Sigmoid colon (tissue), 7 donors: ENCODE measurements around the gene COPB2. TPM values are rescaled to one million over a fixed set of nuclear protein-coding genes. Genes with fewer than 3 reads are reported as not detected.

Experiments used
- DNase-seq: peaks from one replicate; pipeline ENCODE4 v3.0.0-alpha.2; 2019
- H3K27ac ChIP-seq, 4 donors: fragments of 200-600 bp; sonication (generic); one replicate each; pipeline ENCODE4 v1.5.1; 2016 to 2019; ENCODE audit warnings: mild to moderate bottlenecking in 1 of 4
- H3K27me3 ChIP-seq, 3 donors: fragments of 200-600 bp; sonication (generic); one replicate each; pipeline ENCODE4 v1.5.1; 2019; ENCODE audit warnings: mild to moderate bottlenecking in 1 of 3
- H3K36me3 ChIP-seq, 4 donors: fragments of 200-600 bp; sonication (generic); one replicate each; pipeline ENCODE4 v1.5.1; 2016 to 2019
- H3K4me1 ChIP-seq, 4 donors: fragments of 200-600 bp; sonication (generic); one replicate each; pipeline ENCODE4 v1.5.1; 2017 to 2019
- H3K4me3 ChIP-seq, 4 donors: fragments of 200-600 bp; sonication (generic); one replicate each; pipeline ENCODE4 v1.5.1; 2017 to 2019; ENCODE audit warnings: mild to moderate bottlenecking in 2 of 4, moderate library complexity in 1 of 4
- H3K9me3 ChIP-seq, 4 donors: fragments of 200-600 bp in 3 of 4; sonication (generic) in 3 of 4; one replicate each; pipeline versions ENCODE4 v1.5.1 to v1.6.1; 2013 to 2019
- CTCF ChIP-seq, 4 experiments: fragments of 450-650 bp in 3 of 4; fragments of 200-600 bp in 1 of 4; IDR thresholded peaks; one replicate each; pipeline ENCODE4 v1.5.1; 2016 to 2019; ENCODE audit warnings: antibody characterized with exemption in 4 of 4, mild to moderate bottlenecking in 3 of 4, moderate library complexity in 2 of 4
- EP300 ChIP-seq, 4 donors: sonication (generic); formaldehyde crosslinking; IDR thresholded peaks; one replicate each; pipeline ENCODE4 v1.6.1; 2017; ENCODE audit warnings: antibody characterized with exemption in 4 of 4
- POLR2A ChIP-seq, 2 donors: fragments of 450-650 bp; IDR thresholded peaks; one replicate each; pipeline ENCODE4 v1.6.1; 2016; ENCODE audit warnings: antibody characterized with exemption in 2 of 2, mild to moderate bottlenecking in 2 of 2, moderate library complexity in 2 of 2
- POLR2AphosphoS5 ChIP-seq, 4 donors: sonication (generic); formaldehyde crosslinking; IDR thresholded peaks; one replicate each; pipeline ENCODE4 v1.6.1; 2017; ENCODE audit warnings: antibody characterized with exemption in 4 of 4
- WGBS, 2 donors: extraction: QIAGEN DNeasy Blood & Tissue Kit; methylation state at CpG; one replicate each; pipeline ENCODE4 v1.1.7; 2013; 5-methylcytosine and 5-hydroxymethylcytosine counted together
- intact Hi-C: fragments of 100-400 bp; cut with DNase I; formaldehyde crosslinking; loops from one replicate; pipeline ENCODE4 v1.15.1; 2023
- polyA plus RNA-seq, 3 donors: library from polyadenylated mRNA; stranded (reverse); fragments of 200-250 nt; gene quantifications; one replicate each; pipeline ENCODE4 v1.2.3, GENCODE V29; 2013
- small RNA-seq, 3 donors: library from RNA; depleted of rRNA; stranded (forward); fragments of <200 nt; gene quantifications; one replicate each; pipeline ENCODE3, GENCODE V24; 2016
- total RNA-seq, 4 donors: library from RNA; depleted of rRNA; stranded (reverse); fragments of >200 nt; gene quantifications; one replicate each; pipeline ENCODE4 v1.1.0, GENCODE V29; 2016
- donor health status: healthy with polysubstance abuse.
- donor health status: Bipolar disorder and iron deficiency.
- donor health status: healthy.

The COPB2 gene
- total and polyA plus RNA-seq, 7 donors, result 52.3 to 82.0 (median 63.7) TPM

DNA sequence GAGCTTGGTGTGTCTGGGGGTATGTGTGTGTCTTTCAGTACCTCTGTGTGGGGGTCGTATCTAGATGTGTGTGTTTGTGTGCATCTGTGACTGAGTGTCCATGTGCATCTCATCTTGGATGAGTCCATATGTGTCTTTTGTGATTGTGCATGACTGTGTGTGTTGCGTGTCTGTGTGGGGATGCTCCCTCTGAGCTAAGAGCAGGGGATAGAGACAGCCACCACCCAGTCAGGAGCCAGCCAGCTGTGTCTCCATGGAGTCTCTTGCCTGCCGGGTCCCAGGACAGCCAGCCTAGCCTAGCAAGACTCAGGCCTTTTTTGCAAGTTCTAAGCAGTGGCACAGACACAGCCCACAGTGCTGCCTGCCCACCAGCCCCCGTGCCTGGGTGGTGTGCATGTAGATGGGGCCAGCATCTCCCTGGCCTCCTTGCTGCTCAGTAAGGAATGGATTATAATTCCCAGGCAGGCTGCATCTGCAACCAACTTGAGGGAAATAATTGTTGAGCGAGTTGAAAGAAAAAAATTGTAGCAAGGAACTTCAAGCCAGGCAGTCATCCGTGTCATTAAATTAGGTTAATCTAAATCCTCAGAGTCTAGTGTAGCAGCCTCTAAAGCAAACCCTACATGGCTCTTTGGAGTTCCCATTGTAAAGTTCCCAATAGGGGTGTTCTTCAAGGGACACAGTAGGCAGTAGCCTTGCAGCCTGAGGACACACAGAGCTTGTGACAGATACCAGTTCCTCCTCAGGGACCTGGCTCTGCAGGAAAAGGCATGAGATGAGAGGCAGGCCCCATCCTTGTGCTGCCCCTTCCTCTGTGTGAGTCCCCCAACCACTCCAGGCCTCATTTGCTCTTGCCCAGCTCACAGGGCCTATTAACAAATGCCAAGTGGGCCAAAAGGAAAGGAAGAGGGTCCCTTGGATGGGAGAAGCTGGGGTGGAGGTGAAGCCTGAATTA, 81.6 kb downstream of the COPB2 start:
- intact Hi-C loops, result no loop called here
- Histone ChIP-seq H3K4me3 (no peak overlapping the region), H3K9me3 (no peaks in the 10 kb centered on the region), H3K36me3 (no peaks in the 10 kb centered on the region), H3K4me1 (no peaks in the 10 kb centered on the region), H3K27me3 (no peaks in the 10 kb centered on the region), H3K27ac (no peak overlapping the region)
- 88 to 90% methylated on average over 6 of the region's 6 CpGs for WGBS, 2 donors
- TF ChIP-seq CTCF (IDR thresholded peaks at IDR 0.05) (no peak), EP300 (IDR thresholded peaks at IDR 0.05) (no peak), POLR2A (IDR thresholded peaks at IDR 0.05) (no peak), POLR2AphosphoS5 (IDR thresholded peaks at IDR 0.05) (no peak)
- DNase-seq, result no peak

Small RNA genes lying within 50 kb of the gene (small RNA-seq; reads per million reads assigned to genes)
- gene RF00026, result 0 reads per million in 3 donors

Other genes starting within 250 kb of the COPB2 start
- gene MRPS22, start 45.6 kb downstream of the COPB2 start, total RNA-seq, result 10 to 100 TPM; 39.2 to 60.7 (median 47.1) TPM
- gene MRPS22, start 45.6 kb downstream of the COPB2 start, polyA plus RNA-seq, result 10 to 100 TPM; 53.6 to 78.4 (median 56.5) TPM
- gene RBP2, start 86.9 kb upstream of the COPB2 start, total RNA-seq, result not detected
- 10 to 100 TPM in 1 of 3 donors, 1 to 10 TPM in 1, under 1 TPM in 1; 0.87 to 57.1 (median 6.0) TPM for gene RBP2, start 86.9 kb upstream of the COPB2 start, polyA plus RNA-seq
- gene RBP1, start 150.1 kb upstream of the COPB2 start, total RNA-seq, result 10 to 100 TPM in 3 of 4 donors, 1 to 10 TPM in 1; 7.5 to 32.7 (median 10.5) TPM
- 10 to 100 TPM; 15.4 to 17.8 (median 16.8) TPM for gene RBP1, start 150.1 kb upstream of the COPB2 start, polyA plus RNA-seq